DOHH2 (cell line): Measurements from ENCODE around the gene BLOC1S1.
A peak's percentile ranks its signal among the peaks of the same experiment; 100 is the strongest.

Experiments used
- H3F3A ChIP-seq: fragments of 200-600 bp; sonication (generic), shearing (Covaris generic); 2 replicates; pipeline ENCODE4 v1.6.0; 2016; ENCODE audit warnings: antibody characterized with exemption, mild to moderate bottlenecking; ENCODE audit not compliant: control insufficient read depth, insufficient read depth
- H3K27ac ChIP-seq: fragments of 200-600 bp; sonication (generic); 2 replicates; pipeline ENCODE4 v1.5.1; 2014; ENCODE audit warnings: low read depth, mild to moderate bottlenecking, low read length, moderate library complexity
- H3K27me3 ChIP-seq: fragments of 200-600 bp; sonication (generic); 2 replicates; pipeline ENCODE4 v1.6.1; 2014; ENCODE audit warnings: mild to moderate bottlenecking, low read length, mixed read lengths; ENCODE audit not compliant: control insufficient read depth
- H3K36me3 ChIP-seq: fragments of 200-600 bp; sonication (generic); 2 replicates; pipeline ENCODE4 v1.6.1; 2014; ENCODE audit warnings: mild to moderate bottlenecking, low read length, moderate library complexity, mixed read lengths; ENCODE audit not compliant: control insufficient read depth
- H3K4me1 ChIP-seq: fragments of 200-600 bp; sonication (generic); 2 replicates; pipeline ENCODE4 v1.6.1; 2014; ENCODE audit warnings: mild to moderate bottlenecking, low read length, mixed read lengths; ENCODE audit not compliant: control insufficient read depth
- H3K4me2 ChIP-seq: fragments of 200-600 bp; sonication (generic); 2 replicates; pipeline ENCODE4 v1.6.0; 2014; ENCODE audit warnings: mild to moderate bottlenecking, low read length, moderate library complexity
- H3K4me3 ChIP-seq: fragments of 200-600 bp; sonication (generic); 2 replicates; pipeline ENCODE4 v1.5.1; 2014; ENCODE audit warnings: mild to moderate bottlenecking, low read length, mixed read lengths
- H3K79me2 ChIP-seq: fragments of 200-600 bp; sonication (generic); 2 replicates; pipeline ENCODE4 v1.6.1; 2014; ENCODE audit warnings: mild to moderate bottlenecking, low read length, mixed read lengths; ENCODE audit not compliant: control insufficient read depth
- H3K9me2 ChIP-seq: fragments of 200-600 bp; sonication (generic); replicated peaks from 2 replicates; pipeline ENCODE4 v1.6.1; 2014; ENCODE audit warnings: mild to moderate bottlenecking, low read length, mixed read lengths; ENCODE audit not compliant: control insufficient read depth
- H3K9me3 ChIP-seq: fragments of 200-600 bp; sonication (generic); 2 replicates; pipeline ENCODE4 v1.6.1; 2014; ENCODE audit warnings: antibody characterized with exemption, low read length, mixed read lengths; ENCODE audit not compliant: control insufficient read depth, insufficient read depth
- H4K20me1 ChIP-seq: fragments of 200-600 bp; sonication (generic); 2 replicates; pipeline ENCODE4 v1.6.0; 2014; ENCODE audit warnings: low read depth, mild to moderate bottlenecking, antibody characterized with exemption, low read length, moderate library complexity; ENCODE audit not compliant: control insufficient read depth, insufficient read depth
- CTCF ChIP-seq: fragments of 200-600 bp; sonication (generic); IDR thresholded peaks from one replicate; pipeline ENCODE4 v1.5.1; 2014; ENCODE audit warnings: antibody characterized with exemption, mild to moderate bottlenecking, low read depth, low read length; ENCODE audit not compliant: poor library complexity, severe bottlenecking
- EZH2phosphoT487 ChIP-seq: fragments of 200-600 bp; sonication (generic); IDR thresholded peaks from 2 replicates; pipeline ENCODE4 v1.6.1; 2017; ENCODE audit warnings: borderline replicate concordance, mild to moderate bottlenecking, antibody characterized with exemption, low read length, moderate library complexity, mixed read lengths

Gene BLOC1S1

GRCh38 chr12:55728186-55728938 is 12.5 kb downstream of the BLOC1S1 start:
- H3K27ac ChIP-seq: peak overlapping the region; percentile 37; the same call in 1 of the 2 replicates
- peaks cover 23% of the 10 kb centered on the region for H3K36me3 ChIP-seq
- no peaks in the 10 kb centered on the region for H3K9me2 ChIP-seq
- H3K4me2 ChIP-seq: peak overlapping the region; percentile 92
- H3K9me3 ChIP-seq: no peaks in the 10 kb centered on the region
- peaks cover 15% of the 10 kb centered on the region for H3F3A ChIP-seq
- no peaks in the 10 kb centered on the region for H4K20me1 ChIP-seq
- no peak for TF ChIP-seq CTCF
- TF ChIP-seq EZH2phosphoT487: no peak
- H3K4me1 ChIP-seq: peaks cover 28% of the 10 kb centered on the region
- H3K27me3 ChIP-seq: no peaks in the 10 kb centered on the region
- H3K79me2 ChIP-seq: peaks cover 7% of the 10 kb centered on the region
- H3K4me3 ChIP-seq: peak overlapping the region; percentile 82

DNA sequence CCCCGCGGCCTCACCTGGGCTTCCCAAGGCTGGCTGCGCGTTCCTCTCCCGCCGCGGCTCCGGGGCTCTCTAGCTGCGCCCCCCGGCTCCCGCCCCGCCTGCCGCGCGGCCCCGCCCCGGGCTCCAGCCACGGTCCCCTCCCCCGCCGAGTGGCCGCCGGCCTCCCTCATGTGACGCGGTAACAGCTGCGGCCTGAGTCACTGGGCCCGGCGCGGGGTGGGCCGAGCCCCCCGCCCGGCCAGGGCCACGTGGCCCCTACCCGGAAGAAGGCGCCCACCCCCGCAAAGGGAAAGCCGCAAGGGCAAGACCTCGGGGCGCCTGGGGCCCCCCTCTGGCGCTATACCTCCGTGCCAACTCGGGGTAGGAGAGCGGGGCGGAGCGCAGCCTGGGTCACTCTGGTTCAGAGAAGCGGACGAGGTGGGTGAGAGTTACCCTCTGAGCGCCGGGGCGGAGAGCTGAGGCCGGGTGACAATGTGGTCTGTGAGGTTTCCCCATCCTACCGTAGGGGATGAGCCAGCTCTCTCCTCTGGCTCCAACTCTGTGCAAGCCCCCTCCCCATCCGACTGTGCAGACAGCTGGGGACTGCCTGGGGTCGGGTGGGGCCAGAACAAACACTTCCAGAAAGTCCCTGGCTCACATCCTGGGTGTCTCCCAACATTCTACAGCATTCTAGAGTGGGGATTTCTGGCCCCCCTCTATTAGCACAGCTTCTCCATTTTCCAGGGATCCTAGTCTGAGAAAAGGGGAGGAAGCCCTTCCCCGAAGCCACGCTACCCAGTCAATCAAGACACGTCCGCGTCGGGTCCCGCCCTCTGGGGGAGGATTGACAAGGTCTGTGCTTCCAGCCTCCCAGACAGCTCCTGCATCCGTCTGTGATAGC is 13.3 kb downstream of the BLOC1S1 start, which contains the start of gene CD63:
CD63 (minus strand) TSS at position 71 of the 880 bp plus-strand sequence. CDS start 668 bp downstream, outside the sequence.
- H3K9me3 ChIP-seq: no peaks in the 10 kb centered on the region
- H3K36me3 ChIP-seq: peaks cover 16% of the 10 kb centered on the region
- no peak for TF ChIP-seq EZH2phosphoT487
- TF ChIP-seq CTCF: no peak
- peaks cover 7% of the 10 kb centered on the region for H3K79me2 ChIP-seq
- no peaks in the 10 kb centered on the region for H3K9me2 ChIP-seq
- peak within 1 kb of the TSS; percentile 92 for H3K4me2 ChIP-seq
- no peaks in the 10 kb centered on the region for H4K20me1 ChIP-seq
- H3K27me3 ChIP-seq: no peaks in the 10 kb centered on the region
- peak within 1 kb of the TSS; percentile 82 for H3K4me3 ChIP-seq
- H3K27ac ChIP-seq: peak within 1 kb of the TSS; percentile 37
- peaks cover 15% of the 10 kb centered on the region for H3F3A ChIP-seq
- peaks cover 28% of the 10 kb centered on the region for H3K4me1 ChIP-seq

DNA sequence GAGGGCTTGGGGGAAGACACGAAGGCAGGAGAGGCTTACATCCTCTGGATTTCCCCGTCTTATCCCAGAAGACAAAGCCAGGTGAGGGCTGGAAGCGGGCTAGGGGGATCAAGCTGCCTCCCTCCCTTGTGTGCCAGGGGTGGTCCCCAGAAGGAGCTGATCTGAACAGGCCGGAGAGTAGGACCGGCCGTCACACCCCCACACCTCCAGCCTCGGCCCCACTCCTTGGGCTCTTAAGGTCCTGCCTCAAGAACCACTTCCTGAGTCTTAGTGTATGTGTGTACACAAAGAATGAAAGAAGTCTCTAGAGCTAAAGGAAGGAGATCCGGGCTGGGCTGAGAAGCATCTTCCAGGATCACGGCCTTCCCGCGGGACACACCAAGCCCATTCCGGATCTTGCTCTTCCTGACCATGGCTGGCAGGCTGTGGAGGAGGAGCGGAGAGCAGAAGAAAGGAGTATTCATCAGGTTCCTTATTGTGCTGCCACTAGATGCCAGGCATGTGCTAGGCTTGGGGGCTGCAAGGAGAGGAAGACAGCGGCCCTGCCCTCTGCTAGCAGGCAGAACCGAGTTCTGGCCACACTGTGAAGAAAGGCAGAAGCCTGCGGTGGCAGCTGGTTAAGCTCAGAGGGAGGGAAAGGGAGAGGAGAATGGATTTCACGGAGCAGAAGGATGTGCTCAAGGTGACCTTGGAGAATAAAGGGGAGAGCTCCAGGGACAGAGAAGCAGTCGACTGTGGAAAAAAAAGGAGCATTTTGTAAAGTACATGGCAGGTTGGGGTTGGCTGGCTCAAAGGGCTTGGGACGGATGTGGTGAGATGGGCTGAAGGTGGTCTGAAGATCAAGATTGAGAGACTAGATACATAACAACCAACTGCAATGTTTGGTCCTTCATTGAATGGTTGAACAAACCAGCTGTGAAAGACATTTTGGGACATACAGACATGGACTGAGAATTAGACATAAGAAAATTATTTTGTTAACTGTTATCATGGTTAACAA is 14.3 kb downstream of the BLOC1S1 start:
- Histone ChIP-seq H3K27me3 (no peaks in the 10 kb centered on the region), H3K9me2 (no peaks in the 10 kb centered on the region), H3K79me2 (peaks cover 7% of the 10 kb centered on the region), H3K9me3 (no peaks in the 10 kb centered on the region), H3K4me2 (peak overlapping the region; percentile 92), H3K27ac (peak overlapping the region; percentile 37), H3F3A (peaks cover 14% of the 10 kb centered on the region), H3K4me1 (peaks cover 23% of the 10 kb centered on the region), H3K36me3 (peaks cover 7% of the 10 kb centered on the region), H4K20me1 (no peaks in the 10 kb centered on the region), H3K4me3 (peak overlapping the region; percentile 82)
- TF ChIP-seq EZH2phosphoT487: no peak
- no peak for TF ChIP-seq CTCF
